ENCODE results near the gene KLHL10.

GRCh38 chr17:41864836-41865595 lies 27.4 kb downstream of the KLHL10 start, which contains the start of gene KLHL11:
- TF ChIP-seq BACH2 (CRISPR knock-in tag; IDR thresholded peaks at IDR 0.05; ENCODE audit: borderline replicate concordance) (no peak), POU6F1 (CRISPR knock-in tag; IDR thresholded peaks at IDR 0.05; ENCODE audit: borderline replicate concordance, low read depth) (no peak), ZFP3 (CRISPR knock-in tag; IDR thresholded peaks at IDR 0.05) (no peak), ESRRG (CRISPR knock-in tag; IDR thresholded peaks at IDR 0.05) (no peak), CREB5 (CRISPR knock-in tag; IDR thresholded peaks at IDR 0.05; ENCODE audit: low read depth) (no peak), PPARA (CRISPR knock-in tag; IDR thresholded peaks at IDR 0.05; ENCODE audit: borderline replicate concordance) (no peak), TSHZ2 (CRISPR knock-in tag; IDR thresholded peaks at IDR 0.05) (no peak), ZNF565 (CRISPR knock-in tag; conservative IDR thresholded peaks at IDR 0.05; ENCODE audit: low read depth) (no peak), CSDC2 (CRISPR knock-in tag; IDR thresholded peaks at IDR 0.05) (no peak), ARNTL (CRISPR knock-in tag; IDR thresholded peaks at IDR 0.05; ENCODE audit: borderline replicate concordance, low read depth) (no peak), RARB (CRISPR knock-in tag; IDR thresholded peaks at IDR 0.05) (no peak), ZNF70 (CRISPR knock-in tag; IDR thresholded peaks at IDR 0.05) (no peak), ISL1 (CRISPR knock-in tag; IDR thresholded peaks at IDR 0.05) (no peak)
- TF ChIP-seq, protein P1, sequence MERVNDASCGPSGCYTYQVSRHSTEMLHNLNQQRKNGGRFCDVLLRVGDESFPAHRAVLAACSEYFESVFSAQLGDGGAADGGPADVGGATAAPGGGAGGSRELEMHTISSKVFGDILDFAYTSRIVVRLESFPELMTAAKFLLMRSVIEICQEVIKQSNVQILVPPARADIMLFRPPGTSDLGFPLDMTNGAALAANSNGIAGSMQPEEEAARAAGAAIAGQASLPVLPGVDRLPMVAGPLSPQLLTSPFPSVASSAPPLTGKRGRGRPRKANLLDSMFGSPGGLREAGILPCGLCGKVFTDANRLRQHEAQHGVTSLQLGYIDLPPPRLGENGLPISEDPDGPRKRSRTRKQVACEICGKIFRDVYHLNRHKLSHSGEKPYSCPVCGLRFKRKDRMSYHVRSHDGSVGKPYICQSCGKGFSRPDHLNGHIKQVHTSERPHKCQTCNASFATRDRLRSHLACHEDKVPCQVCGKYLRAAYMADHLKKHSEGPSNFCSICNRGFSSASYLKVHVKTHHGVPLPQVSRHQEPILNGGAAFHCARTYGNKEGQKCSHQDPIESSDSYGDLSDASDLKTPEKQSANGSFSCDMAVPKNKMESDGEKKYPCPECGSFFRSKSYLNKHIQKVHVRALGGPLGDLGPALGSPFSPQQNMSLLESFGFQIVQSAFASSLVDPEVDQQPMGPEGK (CRISPR knock-in tag; IDR thresholded peaks at IDR 0.05; ENCODE audit: borderline replicate concordance): no peak
